Prostate gland (tissue), 2 donors: ENCODE measurements around the gene FAM181A. TPM values are rescaled to one million over a fixed set of nuclear protein-coding genes. Genes with fewer than 3 reads are reported as not detected.

Experiments used
- DNase-seq: peaks from one replicate; pipeline ENCODE4 v3.0.0-alpha.2; 2019; ENCODE audit warnings: low spot score
- H3K27ac ChIP-seq, 2 donors: fragments of 200-600 bp; sonication (generic); 2 replicates each; pipeline ENCODE4 v1.5.1; 2017 to 2019
- H3K27me3 ChIP-seq: fragments of 200-600 bp; sonication (generic); replicated peaks from 2 replicates; pipeline ENCODE4 v1.5.1; 2019; ENCODE audit not compliant: insufficient read depth
- H3K36me3 ChIP-seq, 2 donors: fragments of 200-600 bp; sonication (generic); 1 replicate in 1 of 2; 2 replicates in 1 of 2; pipeline versions ENCODE4 v1.5.1 to v1.8.1; 2017 to 2019
- H3K4me1 ChIP-seq: fragments of 200-600 bp; sonication (generic); replicated peaks from 2 replicates; pipeline ENCODE4 v1.5.1; 2019
- H3K4me3 ChIP-seq, 2 donors: fragments of 200-600 bp; sonication (generic); 2 replicates each; pipeline ENCODE4 v1.5.1; 2017 to 2019
- H3K9me3 ChIP-seq: fragments of 200-600 bp; sonication (generic); 2 replicates; pipeline ENCODE4 v1.5.1; 2017
- CTCF ChIP-seq, 4 experiments: fragments of 200-600 bp in 2 of 4; fragments of 450-650 bp in 2 of 4; sonication (generic) in 2 of 4; IDR thresholded peaks; 1 replicate in 3 of 4; 2 replicates in 1 of 4; pipeline ENCODE4 v1.5.1; 2016 to 2019; ENCODE audit warnings: antibody characterized with exemption in 4 of 4, mild to moderate bottlenecking in 2 of 4, moderate library complexity in 2 of 4
- POLR2A ChIP-seq: fragments of 450-650 bp; IDR thresholded peaks from one replicate; pipeline ENCODE4 v1.6.1; 2016; ENCODE audit warnings: antibody characterized with exemption, mild to moderate bottlenecking
- POLR2AphosphoS5 ChIP-seq: sonication (generic); formaldehyde crosslinking; IDR thresholded peaks from one replicate; pipeline ENCODE4 v1.6.1; 2017; ENCODE audit warnings: antibody characterized with exemption
- WGBS: methylation state at CpG from one replicate; pipeline ENCODE4 v1.1.5; 2018; 5-methylcytosine and 5-hydroxymethylcytosine counted together
- intact Hi-C: fragments of 100-400 bp; cut with DNase I; formaldehyde crosslinking; loops from one replicate; pipeline ENCODE4 v1.14.2; 2022
- microRNA-seq: library from miRNA; unstranded; fragments of <30 nt; microRNA quantifications from one replicate; pipeline ENCODE4, GENCODE V29; 2016
- small RNA-seq, 2 donors: library from RNA; depleted of rRNA; stranded (forward); fragments of <200 nt; gene quantifications; one replicate each; pipeline ENCODE3, GENCODE V24; 2016
- total RNA-seq, 2 donors: library from RNA; depleted of rRNA; stranded (reverse); fragments of >200 nt; gene quantifications; one replicate each; pipeline ENCODE4 v1.1.0, GENCODE V29; 2016

Gene FAM181A
- total RNA-seq, 2 donors from 2014 or later = 3.1 TPM; not detected in 1

- peak; percentile 60 for TF ChIP-seq POLR2AphosphoS5
- TF ChIP-seq POLR2A = no peak
- no peak for TF ChIP-seq CTCF (IDR thresholded peaks at IDR 0.05)
These were observed 49.4 kb downstream of the FAM181A start, which contains the start of gene ASB2 for GRCh38 chr14:93976477-93977057. TSS of gene ASB2 (minus strand) at chr14:93976570. CDS start at chr14:93964539, 12,031 bp downstream.

GRCh38 chr14:93977171-93977570 is 50.0 kb downstream of the FAM181A start:
- no peak for DNase-seq
- H3K27ac ChIP-seq = peak overlapping the region; percentile 54 to 62
- intact Hi-C loops = no loop called here
- H3K4me3 ChIP-seq = no peak overlapping the region
- H3K4me1 ChIP-seq = no peaks in the 10 kb centered on the region
- H3K27me3 ChIP-seq = no peaks in the 10 kb centered on the region
- H3K36me3 ChIP-seq = no peaks in the 10 kb centered on the region
- TF ChIP-seq POLR2AphosphoS5 (no peak), POLR2A (no peak), CTCF (IDR thresholded peaks at IDR 0.05) (no peak)
- 77% methylated on average over 5 of the region's 5 CpGs for WGBS
- no peaks in the 10 kb centered on the region for H3K9me3 ChIP-seq

More at GRCh38 chr14:93976477-93977057, 49.4 kb downstream of the FAM181A start, which contains the start of gene ASB2:
- Histone ChIP-seq H3K27ac (peak within 1 kb of the TSS; percentile 54 to 62), H3K4me3 (peak within 1 kb of the TSS in 1 of 2 donors; percentile 8), H3K27me3 (no peaks in the 10 kb centered on the region), H3K9me3 (no peaks in the 10 kb centered on the region), H3K36me3 (no peaks in the 10 kb centered on the region), H3K4me1 (no peaks in the 10 kb centered on the region)
- intact Hi-C loops = no loop called here
- WGBS = 29% methylated on average over 12 of the region's 12 CpGs
- no peak for DNase-seq

- intact Hi-C loops = no loop called here
- H3K4me1 ChIP-seq = no peaks in the 10 kb centered on the region
- no peaks in the 10 kb centered on the region for H3K27me3 ChIP-seq
- TF ChIP-seq POLR2A (no peak), POLR2AphosphoS5 (no peak), CTCF (IDR thresholded peaks at IDR 0.05) (no peak)
- H3K36me3 ChIP-seq = no peaks in the 10 kb centered on the region
- no peaks in the 10 kb centered on the region for H3K9me3 ChIP-seq
- peak overlapping the region in 1 of 2 donors; percentile 62 for H3K27ac ChIP-seq
- no peak for DNase-seq
- WGBS = 84% methylated on average over 11 of the region's 11 CpGs
- H3K4me3 ChIP-seq = no peak overlapping the region
These were observed 50.8 kb downstream of the FAM181A start for GRCh38 chr14:93977790-93978581.

GRCh38 chr14:93978735-93979134 is 51.6 kb downstream of the FAM181A start:
- no peaks in the 10 kb centered on the region for H3K9me3 ChIP-seq
- intact Hi-C loops = no loop called here
- H3K4me3 ChIP-seq = no peak overlapping the region
- DNase-seq = no peak
- H3K4me1 ChIP-seq = no peaks in the 10 kb centered on the region
- H3K36me3 ChIP-seq = no peaks in the 10 kb centered on the region
- H3K27ac ChIP-seq = no peak overlapping the region
- WGBS = 71% methylated on average over 4 of the region's 4 CpGs
- H3K27me3 ChIP-seq = no peaks in the 10 kb centered on the region
- TF ChIP-seq CTCF (IDR thresholded peaks at IDR 0.05) (no peak), POLR2AphosphoS5 (no peak), POLR2A (no peak)

Small RNA genes within 50 kb of the gene (microRNA-seq; reads per million reads assigned to microRNA genes)
- gene MIR4506 = 0.25 reads per million

Small RNA genes within 50 kb of the gene (small RNA-seq; reads per million reads assigned to genes)
- gene MIR4506 = 0 reads per million in 2 donors

Other genes starting within 250 kb of the FAM181A start
- gene PRIMA1, start 138.9 kb upstream of the FAM181A start, total RNA-seq = 1 to 10 TPM; 3.6 to 9.8 TPM
- gene ASB2, start 49.2 kb downstream of the FAM181A start, total RNA-seq = 10 to 100 TPM; 10.3 to 17.4 TPM
- not detected for gene CCDC197, start 70.0 kb downstream of the FAM181A start, total RNA-seq
- 1 to 10 TPM; 1.5 to 3.0 TPM for gene OTUB2, start 99.0 kb downstream of the FAM181A start, total RNA-seq
- gene DDX24, start 153.9 kb downstream of the FAM181A start, total RNA-seq = 100 to 1,000 TPM; 136 to 393 TPM
- 100 to 1,000 TPM in 1 of 2 donors, 10 to 100 TPM in 1; 11.1 to 138 TPM for gene IFI27L1, start 154.0 kb downstream of the FAM181A start, total RNA-seq
- 100 to 1,000 TPM in 1 of 2 donors, 10 to 100 TPM in 1; 88.4 to 529 TPM for gene IFI27, start 183.4 kb downstream of the FAM181A start, total RNA-seq
- gene IFI27L2, start 202.3 kb downstream of the FAM181A start, total RNA-seq = 100 to 1,000 TPM in 1 of 2 donors, 10 to 100 TPM in 1; 23.3 to 118 TPM
- gene PPP4R4, start 247.0 kb downstream of the FAM181A start, total RNA-seq = 1 to 10 TPM in 1 of 2 donors, under 1 TPM in 1; 0.32 to 9.5 TPM